Measurements from ENCODE around the gene FARP1. TPM values are rescaled to one million over a fixed set of nuclear protein-coding genes. Genes with fewer than 3 reads are reported as not detected.

The FARP1 gene
- total RNA-seq, 4 donors from 2014 or later = 13.7 to 38.9 (median 30.2) TPM

DNA sequence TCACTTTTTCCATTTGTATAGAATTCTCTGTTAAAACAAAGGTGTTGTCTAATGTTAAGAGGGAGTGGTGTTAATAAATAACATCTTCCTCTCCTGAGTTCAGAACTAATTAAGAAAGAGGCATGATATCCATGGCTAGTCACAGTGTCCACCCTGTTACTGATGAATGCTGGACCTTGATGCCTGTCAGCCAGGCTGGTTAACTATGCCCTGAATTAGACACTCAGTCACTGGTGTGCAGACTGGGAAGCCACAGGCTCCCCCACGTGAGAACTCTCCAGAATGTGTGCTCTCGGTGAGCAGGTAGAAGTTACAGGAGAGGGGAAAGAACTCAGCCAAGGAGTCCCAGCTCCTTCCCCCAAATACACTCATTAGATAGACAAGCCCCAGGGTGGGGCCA, 90.2 kb downstream of the FARP1 start:
- DNase-seq (ENCODE audit: low spot score) (no peak), ATAC-seq (ENCODE audit: low FRiP score) (no peak)
- TF ChIP-seq, protein P1, sequence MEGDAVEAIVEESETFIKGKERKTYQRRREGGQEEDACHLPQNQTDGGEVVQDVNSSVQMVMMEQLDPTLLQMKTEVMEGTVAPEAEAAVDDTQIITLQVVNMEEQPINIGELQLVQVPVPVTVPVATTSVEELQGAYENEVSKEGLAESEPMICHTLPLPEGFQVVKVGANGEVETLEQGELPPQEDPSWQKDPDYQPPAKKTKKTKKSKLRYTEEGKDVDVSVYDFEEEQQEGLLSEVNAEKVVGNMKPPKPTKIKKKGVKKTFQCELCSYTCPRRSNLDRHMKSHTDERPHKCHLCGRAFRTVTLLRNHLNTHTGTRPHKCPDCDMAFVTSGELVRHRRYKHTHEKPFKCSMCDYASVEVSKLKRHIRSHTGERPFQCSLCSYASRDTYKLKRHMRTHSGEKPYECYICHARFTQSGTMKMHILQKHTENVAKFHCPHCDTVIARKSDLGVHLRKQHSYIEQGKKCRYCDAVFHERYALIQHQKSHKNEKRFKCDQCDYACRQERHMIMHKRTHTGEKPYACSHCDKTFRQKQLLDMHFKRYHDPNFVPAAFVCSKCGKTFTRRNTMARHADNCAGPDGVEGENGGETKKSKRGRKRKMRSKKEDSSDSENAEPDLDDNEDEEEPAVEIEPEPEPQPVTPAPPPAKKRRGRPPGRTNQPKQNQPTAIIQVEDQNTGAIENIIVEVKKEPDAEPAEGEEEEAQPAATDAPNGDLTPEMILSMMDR (IDR thresholded peaks at IDR 0.05) = no peak

DNA sequence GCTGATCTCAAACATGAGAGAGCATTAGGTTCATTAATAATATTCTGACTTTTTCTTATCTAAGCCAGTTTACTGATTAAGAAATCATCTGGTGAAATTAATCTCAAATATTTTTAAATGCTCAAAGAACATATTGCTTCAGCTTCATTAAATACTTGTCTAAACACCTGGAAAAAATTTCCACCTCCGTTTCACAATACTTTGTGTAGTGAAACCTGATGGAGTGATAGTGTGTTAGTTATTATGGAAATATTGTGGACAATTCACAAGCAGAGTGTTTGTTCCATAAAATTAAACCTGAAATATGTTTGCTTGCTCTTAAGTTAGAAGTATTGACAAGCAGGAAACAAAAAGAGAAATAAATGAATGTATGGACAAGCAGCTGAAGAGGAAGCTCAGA, 91.5 kb downstream of the FARP1 start:
- ATAC-seq (ENCODE audit: low FRiP score) (no peak), DNase-seq (ENCODE audit: low spot score) (no peak)
- TF ChIP-seq, protein P1 (IDR thresholded peaks at IDR 0.05) = no peak

DNA sequence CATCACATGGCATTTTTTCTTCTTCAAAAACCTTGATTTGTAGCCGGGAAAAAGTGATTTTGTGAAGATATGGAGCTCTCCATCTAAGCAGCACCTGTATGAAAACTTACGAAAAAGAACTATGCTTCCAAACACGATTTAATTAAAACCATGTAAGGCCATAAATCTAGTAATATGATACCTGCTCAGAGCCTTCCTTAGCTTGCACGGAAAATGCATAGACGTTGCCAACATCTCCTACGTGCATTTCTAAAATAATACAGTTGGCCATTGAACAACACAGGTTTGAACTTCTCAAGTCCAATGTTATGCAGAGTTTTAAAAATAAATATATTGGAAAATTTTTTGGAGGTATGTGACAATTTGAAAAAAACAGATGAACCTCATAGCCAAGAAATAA, 93.3 kb downstream of the FARP1 start:
- DNase-seq (ENCODE audit: low spot score) (no peak), ATAC-seq (ENCODE audit: low FRiP score) (no peak)

DNA sequence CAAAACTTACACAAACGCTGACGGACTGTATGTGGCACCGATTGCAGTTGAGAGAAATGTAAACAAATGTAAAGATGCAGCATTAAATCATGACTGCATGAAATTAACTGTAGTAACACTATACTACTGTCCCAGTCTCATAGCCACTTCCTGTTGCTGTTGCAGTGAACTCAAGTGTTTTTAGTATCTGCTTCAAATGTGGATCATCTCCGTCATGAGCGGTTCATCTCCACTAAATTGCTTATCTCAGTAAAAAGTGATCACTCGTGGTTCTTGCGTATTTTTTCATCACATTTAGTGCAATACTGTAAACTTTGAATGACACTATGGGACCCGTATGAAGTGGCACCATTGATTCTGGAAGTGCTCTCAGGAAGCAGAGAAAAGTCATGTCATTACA, 94.4 kb downstream of the FARP1 start:
- ATAC-seq (ENCODE audit: low FRiP score) = no peak
- DNase-seq (ENCODE audit: low spot score) = no peak

More for the DNA sequence above, 93.3 kb downstream of the FARP1 start:
- TF ChIP-seq, protein P1 (IDR thresholded peaks at IDR 0.05) = no peak

DNA sequence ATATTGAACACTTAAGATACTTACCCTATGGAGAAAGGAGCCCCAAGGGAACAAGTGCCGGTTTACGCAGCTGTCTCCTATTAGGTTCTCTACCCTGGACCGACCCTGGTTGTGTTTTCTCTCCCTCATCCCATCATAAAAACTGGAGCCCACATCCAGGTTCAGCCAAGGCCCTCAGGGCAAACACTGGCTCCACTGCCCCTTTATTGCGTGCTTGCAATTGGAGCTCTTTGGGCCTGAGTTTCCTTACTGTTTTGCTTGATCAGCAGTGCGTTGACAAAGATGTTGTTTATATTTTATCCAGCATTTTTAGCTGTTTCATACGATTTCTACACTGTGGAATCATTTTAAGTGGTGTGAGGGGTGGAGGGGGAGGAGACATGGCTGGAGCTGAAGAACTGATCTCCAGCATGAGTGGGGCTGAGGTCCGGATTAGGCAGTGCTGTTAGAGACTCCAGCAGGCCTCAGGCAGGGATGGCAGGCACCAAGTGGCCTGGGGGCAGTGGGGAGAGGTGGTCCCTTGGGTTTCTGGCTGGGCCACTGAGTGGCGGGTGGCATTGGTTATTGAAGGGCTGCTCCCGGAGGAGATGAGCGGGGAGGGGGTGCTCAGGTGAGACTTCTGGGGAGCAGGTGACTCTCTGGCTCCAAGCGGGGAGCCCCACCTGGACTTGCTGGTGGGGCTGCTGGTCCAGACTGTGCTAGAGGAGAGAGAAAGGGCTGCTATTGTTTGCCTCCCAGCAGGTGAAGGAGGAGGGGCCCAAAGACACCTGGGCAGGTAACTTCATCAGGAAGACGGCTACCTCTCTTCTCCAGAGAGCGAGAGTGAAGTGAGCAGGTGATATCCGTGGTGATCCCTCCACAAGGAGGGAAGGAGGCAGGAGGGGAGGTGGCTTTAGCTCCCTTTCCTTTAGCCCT, 96.5 kb downstream of the FARP1 start:
- DNase-seq (ENCODE audit: low spot score) = no peak
- no peak for ATAC-seq (ENCODE audit: low FRiP score)
- TF ChIP-seq, protein P1 (IDR thresholded peaks at IDR 0.05) = no peak

More for the DNA sequence above, 94.4 kb downstream of the FARP1 start:
- TF ChIP-seq, protein P1 (IDR thresholded peaks at IDR 0.05) = no peak

DNA sequence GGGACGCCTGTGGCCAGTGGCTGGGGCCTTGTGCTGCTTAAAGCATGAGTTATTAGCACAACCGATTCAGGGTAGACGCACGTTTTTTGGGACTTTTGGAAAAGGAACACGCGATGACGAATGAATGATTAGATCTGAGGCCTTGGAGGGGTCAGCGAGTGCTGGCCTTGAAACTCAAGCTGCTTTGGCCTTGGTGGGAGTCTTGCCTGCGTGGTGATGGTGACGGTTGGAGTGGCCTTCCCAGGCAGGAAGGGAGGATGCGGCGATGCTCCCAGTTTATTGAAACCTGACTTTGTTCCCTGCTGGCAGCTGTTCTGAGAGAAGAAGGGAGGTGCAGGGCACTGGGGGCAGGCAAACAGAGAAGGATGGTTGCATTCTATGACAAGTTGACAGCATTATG, 97.2 kb downstream of the FARP1 start:
- ATAC-seq (ENCODE audit: low FRiP score) (no peak), DNase-seq (ENCODE audit: low spot score) (no peak)
- TF ChIP-seq, protein P1 (IDR thresholded peaks at IDR 0.05) = no peak

DNA sequence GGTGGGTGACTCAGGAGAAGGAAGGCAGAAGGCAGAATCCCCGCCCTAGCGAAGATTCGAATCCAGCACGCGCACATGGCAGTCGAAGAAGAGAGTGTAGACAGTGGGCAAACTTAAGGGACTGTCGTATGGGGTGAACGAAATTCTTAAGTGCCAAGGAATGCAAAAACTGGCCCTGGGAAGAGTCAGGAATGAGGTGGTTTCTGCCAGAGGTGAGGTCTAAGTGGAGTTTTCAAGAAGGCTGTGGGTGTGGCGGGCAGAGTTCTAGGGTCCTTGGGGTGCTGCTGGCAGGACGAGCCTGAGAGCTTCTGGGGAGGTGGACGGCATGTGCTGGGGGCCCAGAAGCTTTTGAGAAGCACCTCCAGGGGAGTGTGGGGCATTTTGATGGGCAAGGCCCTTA, 98.1 kb downstream of the FARP1 start:
- ATAC-seq (ENCODE audit: low FRiP score) = no peak
- TF ChIP-seq, protein P1 (IDR thresholded peaks at IDR 0.05) = no peak
- no peak for DNase-seq (ENCODE audit: low spot score)

Measured in omental fat pad (tissue), 4 donors.